ENCODE measurements around the gene IL5.

- TF ChIP-seq CTCF (optimal IDR thresholded peaks at IDR 0.05 in 1 of 3, IDR thresholded peaks at IDR 0.05 in 1 of 3, conservative IDR thresholded peaks at IDR 0.05 in 1 of 3; ENCODE audit: extremely low read depth in 1 of 3, insufficient read depth in 2 of 3, low read length in 3 of 3) = no peak
- TF ChIP-seq EZH2 (IDR thresholded peaks at IDR 0.05; ENCODE audit: low read length) = no peak
Observed at GRCh38 chr5:132591145-132591544, 47.8 kb upstream of the IL5 start.
